Breast epithelium (tissue), 4 donors: Measurements from ENCODE around the gene SCFD1. TPM values are rescaled to one million over a fixed set of nuclear protein-coding genes. Genes with fewer than 3 reads are reported as not detected.

Source experiments
- DNase-seq, 2 donors: peaks; one replicate each; pipeline ENCODE4 v3.0.0-alpha.2; 2019; ENCODE audit warnings: low spot score in 2 of 2
- H3K27ac ChIP-seq, 2 donors: fragments of 200-600 bp; sonication (generic) in 1 of 2; one replicate each; pipeline ENCODE4 v1.5.1; 2016 to 2019; ENCODE audit warnings: mild to moderate bottlenecking in 1 of 2
- H3K27me3 ChIP-seq, 2 donors: fragments of 200-600 bp; sonication (generic) in 1 of 2; one replicate each; pipeline versions ENCODE4 v1.5.1 to v1.6.0; 2017 to 2019; ENCODE audit warnings: control low read depth in 1 of 2, mild to moderate bottlenecking in 1 of 2
- H3K36me3 ChIP-seq: fragments of 200-600 bp; one replicate; pipeline ENCODE4 v1.5.1; 2019
- H3K4me1 ChIP-seq, 2 donors: fragments of 200-600 bp; sonication (generic); one replicate each; pipeline ENCODE4 v1.5.1; 2016 to 2019; ENCODE audit warnings: control low read depth in 1 of 2
- H3K4me3 ChIP-seq, 3 donors: fragments of 200-600 bp; sonication (generic); 1 replicate in 2 of 3; 2 replicates in 1 of 3; pipeline ENCODE4 v1.5.1; 2016 to 2019; ENCODE audit warnings: mild to moderate bottlenecking in 3 of 3, moderate library complexity in 2 of 3
- H3K9me3 ChIP-seq, 2 donors: fragments of 200-600 bp; sonication (generic) in 1 of 2; one replicate each; pipeline ENCODE4 v1.5.1; 2016 to 2019; ENCODE audit warnings: control low read depth in 1 of 2
- CTCF ChIP-seq, 3 donors: fragments of 450-650 bp; IDR thresholded peaks; one replicate each; pipeline ENCODE4 v1.5.1; 2016 to 2017; ENCODE audit warnings: antibody characterized with exemption in 3 of 3, mild to moderate bottlenecking in 3 of 3, moderate library complexity in 3 of 3
- POLR2A ChIP-seq: fragments of 450-650 bp; IDR thresholded peaks from one replicate; pipeline ENCODE4 v1.6.1; 2016; ENCODE audit warnings: antibody characterized with exemption, mild to moderate bottlenecking, moderate library complexity
- POLR2AphosphoS5 ChIP-seq, 3 donors: sonication (generic); formaldehyde crosslinking; IDR thresholded peaks; one replicate each; pipeline ENCODE4 v1.6.1; 2017; ENCODE audit warnings: antibody characterized with exemption in 3 of 3
- intact Hi-C: fragments of 100-400 bp; cut with DNase I; formaldehyde crosslinking; loops from one replicate; pipeline ENCODE4 v1.15.1; 2023; ENCODE audit warnings: low total_unique reads
- total RNA-seq, 3 donors: library from RNA; depleted of rRNA; stranded (reverse); fragments of >200 nt; gene quantifications; one replicate each; pipeline ENCODE4 v1.1.0, GENCODE V29; 2016

Gene SCFD1
- total RNA-seq, 3 donors from 2014 or later = 64.6 to 93.1 (median 73.5) TPM

- no peak for TF ChIP-seq POLR2A
- no peak for TF ChIP-seq POLR2AphosphoS5 (IDR thresholded peaks at IDR 0.05)
- no peak for TF ChIP-seq CTCF (IDR thresholded peaks at IDR 0.05)
- intact Hi-C loops = no loop called here
Observed at GRCh38 chr14:30580616-30581282, 41.4 kb upstream of the SCFD1 start.

GRCh38 chr14:30581283-30581625 is 40.9 kb upstream of the SCFD1 start:
- intact Hi-C loops = no loop called here

More at GRCh38 chr14:30580616-30581282, 41.4 kb upstream of the SCFD1 start:
- no peaks in the 10 kb centered on the region for H3K36me3 ChIP-seq
- no peaks in the 10 kb centered on the region for H3K27me3 ChIP-seq
- no peak for DNase-seq
- no peaks in the 10 kb centered on the region for H3K4me1 ChIP-seq
- H3K27ac ChIP-seq = no peak overlapping the region
- no peaks in the 10 kb centered on the region for H3K9me3 ChIP-seq
- no peak overlapping the region for H3K4me3 ChIP-seq

GRCh38 chr14:30582376-30582775 is 39.7 kb upstream of the SCFD1 start:
- Histone ChIP-seq H3K9me3 (no peaks in the 10 kb centered on the region), H3K4me1 (no peaks in the 10 kb centered on the region), H3K27me3 (no peaks in the 10 kb centered on the region), H3K36me3 (no peaks in the 10 kb centered on the region), H3K4me3 (no peak overlapping the region), H3K27ac (no peak overlapping the region)
- no peak for DNase-seq
- no peak for TF ChIP-seq CTCF (IDR thresholded peaks at IDR 0.05)
- TF ChIP-seq POLR2A = no peak
- no peak for TF ChIP-seq POLR2AphosphoS5 (IDR thresholded peaks at IDR 0.05)
- intact Hi-C loops = no loop called here

More at GRCh38 chr14:30581283-30581625, 40.9 kb upstream of the SCFD1 start:
- no peaks in the 10 kb centered on the region for H3K4me1 ChIP-seq
- no peak for DNase-seq
- no peak overlapping the region for H3K27ac ChIP-seq
- H3K27me3 ChIP-seq = no peaks in the 10 kb centered on the region
- no peaks in the 10 kb centered on the region for H3K36me3 ChIP-seq
- H3K4me3 ChIP-seq = no peak overlapping the region
- H3K9me3 ChIP-seq = no peaks in the 10 kb centered on the region
- TF ChIP-seq POLR2A (no peak), CTCF (IDR thresholded peaks at IDR 0.05) (no peak), POLR2AphosphoS5 (IDR thresholded peaks at IDR 0.05) (no peak)

- no peak for DNase-seq
- H3K9me3 ChIP-seq = no peaks in the 10 kb centered on the region
- intact Hi-C loops = no loop called here
- H3K27ac ChIP-seq = no peak overlapping the region
- no peak overlapping the region for H3K4me3 ChIP-seq
- H3K27me3 ChIP-seq = no peaks in the 10 kb centered on the region
- H3K4me1 ChIP-seq = no peaks in the 10 kb centered on the region
- H3K36me3 ChIP-seq = no peaks in the 10 kb centered on the region
- no peak for TF ChIP-seq POLR2A
- no peak for TF ChIP-seq POLR2AphosphoS5 (IDR thresholded peaks at IDR 0.05)
- TF ChIP-seq CTCF (IDR thresholded peaks at IDR 0.05) = no peak
Observed at GRCh38 chr14:30584058-30584630, 38.0 kb upstream of the SCFD1 start.

GRCh38 chr14:30585204-30585603 is 36.9 kb upstream of the SCFD1 start:
- no peak overlapping the region for H3K27ac ChIP-seq
- intact Hi-C loops = no loop called here
- TF ChIP-seq POLR2A (no peak), CTCF (IDR thresholded peaks at IDR 0.05) (no peak), POLR2AphosphoS5 (IDR thresholded peaks at IDR 0.05) (no peak)
- H3K36me3 ChIP-seq = no peaks in the 10 kb centered on the region
- H3K27me3 ChIP-seq = no peaks in the 10 kb centered on the region
- no peaks in the 10 kb centered on the region for H3K4me1 ChIP-seq
- no peak for DNase-seq
- no peak overlapping the region for H3K4me3 ChIP-seq
- H3K9me3 ChIP-seq = no peaks in the 10 kb centered on the region
